Activated T-cell treated with anti-CD3 and anti-CD28 coated beads for 48 hours (primary cell): ENCODE measurements around the gene ROBO2.

Experiments used
- DNase-seq: peaks from one replicate; pipeline ENCODE4 v3.0.0-alpha.2; 2020; ENCODE audit warnings: low read depth

The ROBO2 gene

DNA sequence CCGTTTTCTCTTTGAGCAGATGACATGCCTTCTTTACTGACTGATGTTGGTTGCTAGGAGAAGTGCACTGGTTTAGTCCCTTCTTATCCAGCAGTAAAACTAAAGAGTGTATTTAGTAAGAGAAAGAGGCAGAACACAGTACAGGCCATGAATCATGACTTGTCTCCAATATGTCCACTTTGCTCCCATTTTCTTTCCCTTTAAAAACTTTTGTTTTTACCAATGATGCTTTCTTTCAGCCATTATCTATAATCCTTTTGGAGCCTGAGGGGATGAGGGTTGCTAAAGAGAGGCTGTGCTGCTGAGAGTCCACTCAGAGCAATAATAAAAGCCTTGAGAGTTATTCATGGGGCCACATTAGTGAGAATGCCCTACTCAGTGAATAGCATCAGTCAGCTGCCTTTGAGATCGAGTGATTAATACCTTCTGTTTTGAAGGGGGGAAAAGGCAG is 12.2 kb downstream of the ROBO2 start:
- DNase-seq, result no peak

DNA sequence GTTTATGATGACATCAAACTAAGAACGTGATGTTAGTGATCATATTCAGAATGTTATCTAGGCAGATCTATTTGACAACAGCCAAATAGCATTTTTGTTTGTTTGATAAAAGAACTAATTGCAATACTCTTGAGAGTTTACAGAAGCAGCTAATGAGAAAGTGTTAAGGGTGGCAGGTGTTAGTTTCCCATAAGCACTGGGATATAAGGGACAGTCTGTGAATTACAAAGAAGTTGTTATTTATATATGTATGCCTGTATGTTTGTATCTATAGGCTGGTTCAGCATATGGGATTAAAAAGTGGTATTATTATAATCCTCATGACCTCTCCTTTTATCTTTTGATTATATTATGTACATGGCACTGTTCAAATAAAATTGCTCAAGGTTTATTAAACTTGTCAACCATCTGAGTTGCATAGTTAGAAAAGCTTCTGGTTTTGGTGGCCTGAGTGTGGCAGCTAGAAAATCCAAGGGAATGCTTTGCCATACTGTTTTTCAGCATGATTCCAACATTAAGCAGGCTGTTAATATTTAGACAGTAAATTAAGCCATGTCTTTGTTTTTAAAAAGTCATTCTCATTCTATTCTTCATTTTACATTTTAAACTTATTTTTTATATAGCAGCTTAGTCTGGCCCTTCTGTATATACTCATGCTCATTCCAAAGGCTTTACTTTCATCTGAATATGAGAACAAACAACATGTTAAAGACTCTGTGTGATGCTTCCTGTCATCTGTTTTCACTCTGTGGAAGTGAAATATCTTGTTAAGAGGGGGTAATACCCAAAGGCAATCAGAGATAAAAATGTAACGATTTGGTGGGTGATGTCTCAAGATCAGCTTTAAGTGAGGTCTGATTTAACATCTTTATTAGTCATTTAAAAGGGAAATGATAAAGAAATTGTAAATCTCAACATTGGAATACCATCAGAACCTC is 13.1 kb downstream of the ROBO2 start:
- no peak for DNase-seq

DNA sequence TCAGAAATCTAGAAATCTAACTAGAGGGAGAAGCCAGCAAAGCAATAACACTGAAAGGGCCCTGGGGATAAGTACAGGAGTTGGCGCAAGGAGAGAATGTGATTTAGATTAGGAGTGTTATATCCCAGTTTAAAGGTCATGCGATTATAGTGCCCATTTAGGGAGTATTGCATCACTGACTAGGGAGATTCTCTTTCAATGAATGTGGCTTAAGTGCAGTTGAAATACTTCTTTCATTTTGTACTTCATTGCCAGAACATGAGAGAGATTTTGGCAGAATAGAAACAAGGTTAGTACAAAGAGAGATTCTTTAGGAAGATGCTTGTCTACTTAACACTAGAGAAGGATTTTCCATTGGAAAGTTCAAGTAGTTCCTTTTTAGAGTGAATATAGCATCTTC is 13.9 kb downstream of the ROBO2 start:
- DNase-seq, result no peak

GRCh38 chr3:77055841-77056341 is 16.0 kb downstream of the ROBO2 start:
- no peak for DNase-seq

- no peak for DNase-seq
These were observed 19.5 kb downstream of the ROBO2 start for GRCh38 chr3:77059354-77059753.

DNA sequence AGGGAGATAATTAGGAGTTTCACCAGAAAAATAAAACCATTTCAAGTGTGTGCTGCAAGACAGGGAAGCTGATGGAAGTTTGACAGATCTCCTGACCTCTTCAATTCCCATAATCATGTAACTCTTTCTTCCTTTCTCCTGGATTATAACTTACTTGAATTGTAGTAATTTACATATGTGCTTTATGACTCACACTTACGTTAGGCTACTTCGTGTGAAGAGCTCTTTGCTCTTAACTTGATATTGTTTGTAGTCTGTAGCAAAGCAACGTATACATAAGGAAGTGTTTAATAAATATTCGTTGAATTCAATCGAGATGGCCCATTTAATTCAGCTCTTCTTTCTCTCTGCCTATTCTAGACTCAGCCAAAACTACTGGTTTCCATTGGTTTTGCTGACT is 23.5 kb downstream of the ROBO2 start:
- no peak for DNase-seq

GRCh38 chr3:77065750-77066149 is 25.9 kb downstream of the ROBO2 start:
- DNase-seq, result no peak

- no peak for DNase-seq
These were observed 26.9 kb downstream of the ROBO2 start for GRCh38 chr3:77066829-77067228.

DNA sequence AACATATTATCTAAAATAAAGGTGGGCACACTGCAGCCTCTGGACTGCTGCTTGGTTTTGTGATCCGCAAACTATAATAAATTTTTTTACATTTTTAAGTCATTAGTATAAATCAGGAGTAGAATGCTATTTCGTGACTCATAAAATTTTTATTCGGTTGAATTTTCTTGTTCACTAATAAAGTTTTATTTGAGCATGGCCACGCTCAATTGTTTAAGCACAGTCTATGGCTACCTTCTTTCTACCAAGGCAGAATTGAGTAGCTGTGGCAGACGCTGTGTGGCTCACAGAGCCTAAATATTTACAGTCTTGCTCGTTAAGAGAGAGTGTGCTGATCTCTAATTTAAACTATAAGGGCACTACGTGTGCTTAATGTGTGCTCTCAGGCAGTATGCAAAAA is 28.9 kb downstream of the ROBO2 start:
- no peak for DNase-seq

- DNase-seq, result no peak
These were observed 31.5 kb downstream of the ROBO2 start for GRCh38 chr3:77071364-77071763.

GRCh38 chr3:77071809-77072208 is 31.9 kb downstream of the ROBO2 start:
- DNase-seq, result no peak

GRCh38 chr3:77072232-77072631 is 32.3 kb downstream of the ROBO2 start:
- no peak for DNase-seq

GRCh38 chr3:77078279-77078678 is 38.4 kb downstream of the ROBO2 start:
- no peak for DNase-seq

DNA sequence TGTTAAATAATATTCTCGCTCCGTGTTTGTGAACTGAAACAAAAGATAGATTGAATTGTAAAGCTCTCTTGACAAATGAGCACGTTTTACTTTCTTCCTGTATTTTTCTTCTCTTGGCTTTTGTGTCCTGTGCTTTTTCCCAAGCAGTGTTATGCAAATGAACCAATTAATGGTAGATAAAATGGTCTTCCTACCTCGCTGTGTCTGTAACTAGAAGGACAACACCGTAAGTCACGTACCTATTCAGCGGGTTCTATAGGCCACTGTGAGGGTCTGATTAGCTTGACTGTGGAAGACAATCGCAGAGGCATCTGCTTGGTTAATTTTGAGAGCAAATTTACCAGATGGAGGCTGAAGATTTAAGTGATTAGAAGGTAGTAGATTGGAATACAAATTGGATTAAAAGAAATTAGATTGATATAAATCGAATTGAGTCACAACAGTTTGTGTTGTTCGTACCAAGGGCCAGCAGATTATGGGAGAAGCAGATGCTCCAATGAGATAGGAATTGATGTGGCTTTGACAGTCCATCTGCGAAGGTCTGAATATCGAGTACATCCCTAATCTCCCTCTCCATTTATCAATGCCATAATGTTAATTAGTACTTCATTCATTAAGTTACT is 40.2 kb downstream of the ROBO2 start:
- DNase-seq, result no peak

GRCh38 chr3:77081240-77081661 is 41.4 kb downstream of the ROBO2 start:
- DNase-seq, result no peak

GRCh38 chr3:77084511-77084910 is 44.6 kb downstream of the ROBO2 start:
- no peak for DNase-seq

DNA sequence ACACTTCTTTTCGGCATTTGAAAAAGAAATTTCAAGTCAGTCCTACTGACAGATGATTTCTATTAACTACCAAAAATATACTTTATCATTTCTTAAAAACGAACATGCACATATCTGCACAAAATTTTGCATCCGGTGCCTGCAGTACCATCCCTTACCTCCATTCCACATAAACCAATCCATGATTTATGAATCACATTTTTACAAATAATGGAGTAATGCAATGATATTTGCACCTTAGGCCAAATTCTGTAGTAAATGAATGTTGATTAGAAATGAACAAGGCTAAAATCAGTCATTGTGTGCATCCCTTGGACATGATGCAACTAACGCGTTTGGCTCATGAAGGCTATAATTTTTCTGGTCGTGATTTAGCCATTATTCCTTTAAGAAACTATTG is 46.5 kb downstream of the ROBO2 start:
- no peak for DNase-seq

GRCh38 chr3:77091809-77092208 is 51.9 kb downstream of the ROBO2 start:
- no peak for DNase-seq

DNA sequence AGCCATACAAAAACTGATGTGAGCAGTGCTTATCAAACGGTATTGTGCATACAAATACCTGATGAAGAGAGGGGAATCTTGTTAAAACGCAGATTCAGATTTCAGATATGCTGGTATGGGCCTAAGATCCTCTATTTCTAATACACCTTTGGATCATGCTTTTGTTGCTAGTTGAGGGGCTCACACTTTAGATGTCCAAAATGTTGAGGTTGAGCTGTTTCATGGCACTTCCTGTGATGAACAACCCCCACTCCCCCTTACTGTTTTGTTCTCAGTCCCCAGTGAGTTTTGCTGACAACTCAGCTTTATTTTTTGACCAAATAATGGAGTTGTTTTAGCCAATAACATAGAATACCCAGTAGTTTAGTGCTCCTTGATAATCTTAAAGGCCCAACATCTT is 53.2 kb downstream of the ROBO2 start:
- no peak for DNase-seq

DNA sequence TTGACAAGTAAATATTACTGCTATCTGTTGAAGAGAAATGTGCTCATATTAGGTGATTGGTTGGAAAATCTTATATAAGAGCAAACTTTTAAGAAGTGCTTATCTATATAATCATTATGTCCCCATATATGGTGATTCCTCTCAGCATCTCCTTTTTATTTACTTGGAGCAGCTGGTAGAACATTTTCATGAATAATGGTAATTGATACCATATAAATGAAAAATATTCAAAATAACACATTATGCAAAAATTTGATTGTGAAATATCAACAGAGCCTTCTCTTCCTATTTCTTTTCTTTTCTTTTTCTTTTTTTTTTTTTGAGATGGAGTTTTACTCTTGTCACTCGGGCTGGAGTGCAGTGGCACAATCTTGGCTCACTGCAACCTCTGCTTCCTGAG is 56.2 kb downstream of the ROBO2 start:
- no peak for DNase-seq

- DNase-seq, result no peak
These were observed 57.3 kb downstream of the ROBO2 start for GRCh38 chr3:77096966-77097890.
